Cardiac muscle cell (in vitro differentiated cells and primary cell): Measurements from ENCODE around the gene DUSP12. TPM values are rescaled to one million over a fixed set of nuclear protein-coding genes. Genes with fewer than 3 reads are reported as not detected.
A peak's percentile ranks its signal among the peaks of the same experiment; 100 is the strongest.

ENCODE experiments used
- DNase-seq, 2 donors: peaks; one replicate each; pipeline versions ENCODE4 v3.0.0 to v3.0.0-alpha.2; 2010 to 2017; ENCODE audit warnings: low read depth in 1 of 2, low spot score in 1 of 2
- H3K27ac ChIP-seq: fragments of 200-600 bp; sonication (generic); 2 replicates; pipeline ENCODE4 v1.5.1; 2016
- H3K27me3 ChIP-seq: fragments of 200-600 bp; sonication (generic); 2 replicates; pipeline ENCODE4 v1.6.0; 2016; ENCODE audit warnings: control low read depth
- H3K36me3 ChIP-seq: fragments of 200-600 bp; sonication (generic); 2 replicates; pipeline ENCODE4 v1.5.1; 2016; ENCODE audit warnings: control low read depth
- H3K4me1 ChIP-seq: fragments of 200-600 bp; sonication (generic); 2 replicates; pipeline ENCODE4 v1.8.1; 2017; ENCODE audit warnings: low read depth, mild to moderate bottlenecking, mixed run types
- H3K4me3 ChIP-seq: fragments of 200-600 bp; sonication (generic); 2 replicates; pipeline ENCODE4 v1.5.1; 2016; ENCODE audit warnings: mild to moderate bottlenecking
- H3K9me3 ChIP-seq: fragments of 200-600 bp; sonication (generic); 2 replicates; pipeline ENCODE4 v1.5.1; 2017; ENCODE audit warnings: low read depth, mild to moderate bottlenecking, control low read depth
- polyA plus RNA-seq: library from polyadenylated mRNA; unstranded; fragments of >200 nt; fragmentation: Nextera tagmentation; extraction: Ambion mirVana; gene quantifications from 2 replicates; pipeline ENCODE4 v1.2.1, GENCODE V29; 2016
- total RNA-seq: library from RNA; depleted of rRNA; stranded (reverse); fragments of >200 nt; gene quantifications from 2 replicates; pipeline ENCODE4 v1.2.3, GENCODE V29; 2016
- TF ChIP-seq, protein P1 (sequence below): IDR thresholded peaks from 2 replicates; pipeline ENCODE4 v1.5.1; 2012; ENCODE audit warnings: low read depth, mild to moderate bottlenecking, low read length

Gene DUSP12
- total and polyA plus RNA-seq, 2 experiments from 2014 or later, result 60.5 to 65.7 TPM

DNA sequence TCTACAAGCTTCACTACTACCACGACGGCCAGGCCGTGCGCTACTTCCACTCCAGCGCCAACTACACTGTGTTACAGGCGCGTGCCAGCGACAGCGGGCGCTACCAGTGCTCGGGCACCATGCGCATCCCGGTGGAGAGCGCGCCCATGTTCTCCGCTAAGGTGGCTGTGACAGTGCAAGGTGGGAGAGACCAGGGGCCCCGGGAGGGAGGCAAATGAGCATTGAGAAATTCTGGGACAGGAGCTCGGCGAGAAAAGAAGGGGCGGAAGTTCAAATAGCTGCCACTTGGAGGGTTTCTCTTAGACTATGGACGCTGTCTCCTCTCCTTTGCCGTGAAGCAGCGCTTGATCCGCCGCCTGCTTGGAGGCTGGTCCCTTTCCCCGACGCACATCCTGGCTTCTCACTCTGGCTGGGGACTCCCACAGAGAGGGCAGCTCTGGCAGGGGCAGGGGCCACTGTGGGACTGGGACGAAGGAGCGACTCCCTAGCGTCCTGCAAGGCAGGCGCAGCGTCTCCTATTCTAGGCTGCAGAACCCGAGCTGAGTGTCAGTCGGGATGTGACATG lies 23.6 kb upstream of the DUSP12 start:
- TF ChIP-seq, protein P1, sequence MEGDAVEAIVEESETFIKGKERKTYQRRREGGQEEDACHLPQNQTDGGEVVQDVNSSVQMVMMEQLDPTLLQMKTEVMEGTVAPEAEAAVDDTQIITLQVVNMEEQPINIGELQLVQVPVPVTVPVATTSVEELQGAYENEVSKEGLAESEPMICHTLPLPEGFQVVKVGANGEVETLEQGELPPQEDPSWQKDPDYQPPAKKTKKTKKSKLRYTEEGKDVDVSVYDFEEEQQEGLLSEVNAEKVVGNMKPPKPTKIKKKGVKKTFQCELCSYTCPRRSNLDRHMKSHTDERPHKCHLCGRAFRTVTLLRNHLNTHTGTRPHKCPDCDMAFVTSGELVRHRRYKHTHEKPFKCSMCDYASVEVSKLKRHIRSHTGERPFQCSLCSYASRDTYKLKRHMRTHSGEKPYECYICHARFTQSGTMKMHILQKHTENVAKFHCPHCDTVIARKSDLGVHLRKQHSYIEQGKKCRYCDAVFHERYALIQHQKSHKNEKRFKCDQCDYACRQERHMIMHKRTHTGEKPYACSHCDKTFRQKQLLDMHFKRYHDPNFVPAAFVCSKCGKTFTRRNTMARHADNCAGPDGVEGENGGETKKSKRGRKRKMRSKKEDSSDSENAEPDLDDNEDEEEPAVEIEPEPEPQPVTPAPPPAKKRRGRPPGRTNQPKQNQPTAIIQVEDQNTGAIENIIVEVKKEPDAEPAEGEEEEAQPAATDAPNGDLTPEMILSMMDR, result peak; percentile 46

DNA sequence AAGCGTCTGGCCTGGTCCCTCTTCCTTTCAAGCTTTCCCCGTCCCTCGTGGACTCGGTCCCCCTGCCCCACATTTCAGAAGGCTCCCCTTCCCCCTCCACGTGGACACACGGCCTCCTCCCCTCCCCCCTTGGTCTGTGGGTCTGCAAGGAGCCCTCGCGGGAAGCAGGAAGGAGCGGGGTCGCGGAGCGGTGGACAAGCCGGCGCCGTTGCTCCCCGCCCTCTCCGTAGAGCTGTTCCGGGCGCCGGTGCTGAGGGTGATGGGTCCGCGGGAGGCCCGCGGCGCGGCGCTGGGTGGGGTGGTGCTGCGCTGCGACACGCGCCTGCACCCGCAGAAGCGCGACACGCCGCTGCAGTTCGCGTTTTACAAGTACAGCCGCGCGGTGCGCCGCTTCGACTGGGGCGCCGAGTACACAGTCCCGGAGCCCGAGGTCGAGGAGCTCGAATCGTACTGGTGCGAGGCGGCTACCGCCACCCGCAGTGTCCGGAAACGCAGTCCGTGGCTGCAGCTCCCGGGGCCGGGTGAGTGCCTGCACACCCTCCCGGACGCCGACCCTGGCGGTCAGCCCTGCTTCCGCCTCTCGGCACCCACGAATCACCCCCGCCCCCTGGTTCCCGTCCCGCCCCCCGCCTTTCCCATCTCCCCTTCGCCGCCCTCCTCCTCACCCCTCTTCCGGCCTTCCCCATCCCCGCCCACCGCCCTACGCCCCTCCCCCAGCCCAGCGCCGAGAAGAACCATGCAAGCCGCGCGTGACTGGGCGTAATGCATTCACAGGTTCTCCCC lies 22.9 kb upstream of the DUSP12 start:
- Histone ChIP-seq H3K9me3 (no peaks in the 10 kb centered on the region), H3K4me3 (peak overlapping the region; percentile 51), H3K27ac (peak overlapping the region; percentile 81), H3K27me3 (peaks cover 35% of the 10 kb centered on the region), H3K4me1 (no peaks in the 10 kb centered on the region), H3K36me3 (no peaks in the 10 kb centered on the region)
- DNase-seq, result peak; percentile 92 to 94
- TF ChIP-seq, protein P1, result no peak

More for the DNA sequence above, 23.6 kb upstream of the DUSP12 start:
- H3K27ac ChIP-seq, result peak overlapping the region; percentile 21
- H3K27me3 ChIP-seq, result peaks cover 42% of the 10 kb centered on the region
- peak in 1 of 2 donors; percentile 57 for DNase-seq
- no peaks in the 10 kb centered on the region for H3K36me3 ChIP-seq
- H3K4me1 ChIP-seq, result no peaks in the 10 kb centered on the region
- peak overlapping the region; percentile 51 for H3K4me3 ChIP-seq
- no peaks in the 10 kb centered on the region for H3K9me3 ChIP-seq

DNA sequence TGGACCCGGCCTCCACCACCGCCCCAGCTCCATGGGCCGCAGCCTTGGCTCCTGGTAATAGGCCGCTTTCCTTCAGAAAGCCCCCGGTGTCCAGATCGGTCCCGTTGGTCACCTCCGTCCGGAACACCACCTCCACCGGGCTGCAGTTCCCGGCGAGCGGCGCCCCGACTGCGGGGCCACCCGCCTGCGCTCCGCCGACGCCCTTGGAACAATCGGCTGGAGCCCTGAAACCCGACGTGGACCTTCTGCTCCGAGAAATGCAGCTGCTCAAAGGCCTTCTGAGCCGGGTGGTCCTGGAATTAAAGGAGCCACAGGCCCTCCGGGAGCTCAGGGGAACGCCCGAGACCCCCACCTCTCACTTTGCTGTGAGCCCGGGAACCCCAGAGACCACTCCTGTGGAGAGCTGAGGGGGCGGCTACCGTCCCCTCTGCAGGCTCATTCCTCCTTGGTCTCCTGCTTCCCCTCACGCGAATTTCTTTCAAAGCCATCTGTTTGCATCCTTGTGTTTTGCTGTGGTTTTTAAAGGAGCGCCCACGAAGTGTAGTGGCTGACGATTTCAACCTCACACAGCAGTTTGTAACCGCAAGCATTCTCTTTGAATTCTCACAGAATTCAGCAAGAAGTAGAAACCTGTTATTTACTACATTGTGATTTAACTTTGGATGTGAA lies 22.2 kb upstream of the DUSP12 start:
- H3K4me1 ChIP-seq, result no peaks in the 10 kb centered on the region
- H3K4me3 ChIP-seq, result peak overlapping the region; percentile 51
- H3K36me3 ChIP-seq, result no peaks in the 10 kb centered on the region
- peak overlapping the region; percentile 81 for H3K27ac ChIP-seq
- no peaks in the 10 kb centered on the region for H3K9me3 ChIP-seq
- DNase-seq, result peak in 1 of 2 donors; percentile 82
- peaks cover 30% of the 10 kb centered on the region for H3K27me3 ChIP-seq
- TF ChIP-seq, protein P1, result no peak

DNA sequence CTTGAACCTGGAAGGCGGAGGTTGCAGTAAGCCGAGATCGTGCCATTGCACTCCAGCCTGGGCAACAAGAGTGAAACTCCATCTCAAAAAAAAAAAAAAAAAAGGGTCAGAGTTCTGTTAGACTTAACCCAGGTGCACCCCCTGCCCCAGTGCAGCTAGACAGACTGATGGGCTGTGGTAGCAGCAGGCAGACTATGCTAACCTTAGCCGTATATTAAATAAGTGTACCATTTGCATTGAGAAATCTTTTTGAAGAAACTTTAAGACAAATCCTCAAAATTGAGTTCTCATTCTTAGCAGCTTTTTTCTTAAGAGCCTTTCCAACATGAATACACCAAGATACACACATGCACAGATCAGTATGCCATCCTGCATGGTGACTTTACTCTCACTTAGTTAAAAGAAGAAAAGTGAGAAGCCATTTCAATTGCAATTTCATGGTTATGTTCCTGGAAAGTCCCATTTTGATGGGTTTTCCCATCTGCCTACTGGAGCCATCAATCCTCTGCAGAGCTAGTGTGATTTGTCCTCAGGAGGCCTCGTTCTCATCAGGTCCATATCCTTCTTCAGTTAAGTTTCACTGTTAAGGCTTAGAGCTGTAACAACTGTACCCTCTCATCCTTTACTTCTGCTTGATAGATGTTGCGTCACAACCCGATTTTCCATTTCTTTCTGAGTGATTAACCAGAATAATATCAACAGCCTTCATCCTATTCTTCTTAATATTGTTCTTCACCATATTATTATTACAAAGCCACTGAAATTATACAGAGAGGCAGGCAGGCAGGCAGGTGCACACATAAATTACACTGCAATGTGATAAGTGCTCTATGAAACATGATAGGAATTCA lies 21.0 kb upstream of the DUSP12 start:
- TF ChIP-seq, protein P1, result no peak
- Histone ChIP-seq H3K4me3 (no peak overlapping the region), H3K36me3 (no peaks in the 10 kb centered on the region), H3K27ac (no peak overlapping the region), H3K9me3 (no peaks in the 10 kb centered on the region), H3K27me3 (peaks cover 21% of the 10 kb centered on the region), H3K4me1 (no peaks in the 10 kb centered on the region)
- DNase-seq, result no peak

DNA sequence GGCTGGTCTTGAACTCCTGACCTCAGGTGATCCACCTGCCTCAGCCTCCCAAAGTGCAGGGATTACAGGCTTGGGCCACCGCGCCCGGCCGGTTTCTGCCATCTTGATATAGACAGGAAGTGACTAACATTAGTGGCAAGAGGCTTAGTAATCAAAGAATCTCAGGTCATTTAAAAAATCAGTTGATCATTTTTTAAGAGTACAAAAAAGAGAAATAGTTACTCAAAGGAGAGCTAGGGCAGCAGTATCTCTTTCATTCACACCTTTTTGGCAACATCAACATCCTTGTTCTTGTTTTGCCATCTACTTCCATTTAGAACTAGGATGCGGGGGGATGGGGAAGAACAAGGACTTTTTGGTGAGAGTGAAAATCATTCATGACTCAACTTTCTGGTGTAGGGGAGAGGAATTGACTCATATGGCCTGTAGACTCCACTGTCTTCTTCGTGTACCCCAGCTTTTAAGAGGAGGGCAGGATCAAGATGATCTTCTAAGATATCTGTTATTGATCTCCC lies 19.5 kb upstream of the DUSP12 start:
- TF ChIP-seq, protein P1, result no peak
- H3K27ac ChIP-seq, result no peak overlapping the region
- peak in 1 of 2 donors; percentile 44 for DNase-seq
- H3K4me1 ChIP-seq, result no peaks in the 10 kb centered on the region
- no peak overlapping the region for H3K4me3 ChIP-seq
- no peaks in the 10 kb centered on the region for H3K36me3 ChIP-seq
- H3K9me3 ChIP-seq, result no peaks in the 10 kb centered on the region
- peaks cover 8% of the 10 kb centered on the region for H3K27me3 ChIP-seq
